Mesendoderm (in vitro differentiated cells): ENCODE measurements around the gene LKAAEAR1.

Source experiments
- DNase-seq: peaks from one replicate; pipeline ENCODE4 v3.0.0; 2013
- H2AK5ac ChIP-seq: 2 replicates; pipeline ENCODE4 v1.6.1; 2013; ENCODE audit warnings: low read length, inconsistent platforms
- H2BK120ac ChIP-seq: 2 replicates; pipeline ENCODE4 v1.6.1; 2013; ENCODE audit warnings: low read depth, mild to moderate bottlenecking, low read length, moderate library complexity, mixed read lengths
- H2BK15ac ChIP-seq: replicated peaks from 2 replicates; pipeline ENCODE4 v1.6.1; 2013; ENCODE audit warnings: low read depth, mild to moderate bottlenecking, moderate library complexity
- H2BK5ac ChIP-seq: 2 replicates; pipeline ENCODE4 v1.6.1; 2013; ENCODE audit warnings: low read length, inconsistent platforms
- H3K18ac ChIP-seq: 2 replicates; pipeline ENCODE4 v1.6.1; 2013; ENCODE audit warnings: mild to moderate bottlenecking, low read length, mixed read lengths
- H3K23ac ChIP-seq: one replicate; pipeline ENCODE4 v1.6.1; 2013; ENCODE audit warnings: low read length
- H3K27ac ChIP-seq: 2 replicates; pipeline ENCODE4 v1.5.1; 2013; ENCODE audit warnings: low read depth, mild to moderate bottlenecking, inconsistent platforms, low read length, moderate library complexity
- H3K27me3 ChIP-seq: 2 replicates; pipeline ENCODE4 v1.6.1; 2013; ENCODE audit warnings: low read length, control low read depth, mild to moderate bottlenecking, inconsistent platforms; ENCODE audit not compliant: insufficient read depth, poor library complexity
- H3K36me3 ChIP-seq: 2 replicates; pipeline ENCODE4 v1.6.1; 2013; ENCODE audit warnings: low read length, inconsistent platforms; ENCODE audit not compliant: control insufficient read depth, insufficient read depth
- H3K4ac ChIP-seq: one replicate; pipeline ENCODE4 v1.6.1; 2013; ENCODE audit warnings: low read depth, mild to moderate bottlenecking, low read length, moderate library complexity
- H3K4me1 ChIP-seq: 2 replicates; pipeline ENCODE4 v1.6.1; 2013; ENCODE audit warnings: low read depth, low read length, inconsistent platforms; ENCODE audit not compliant: control insufficient read depth
- H3K4me2 ChIP-seq: 2 replicates; pipeline ENCODE4 v1.6.1; 2013; ENCODE audit warnings: low read length
- H3K4me3 ChIP-seq: 2 replicates; pipeline ENCODE4 v1.5.1; 2013; ENCODE audit warnings: mild to moderate bottlenecking, low read length
- H3K56ac ChIP-seq: one replicate; pipeline ENCODE4 v1.6.1; 2013; ENCODE audit warnings: low read length
- H3K79me1 ChIP-seq: 2 replicates; pipeline ENCODE4 v1.6.1; 2013; ENCODE audit warnings: low read length, inconsistent platforms
- H3K79me2 ChIP-seq: 2 replicates; pipeline ENCODE4 v1.6.1; 2013; ENCODE audit warnings: mild to moderate bottlenecking, low read length; ENCODE audit not compliant: control insufficient read depth, insufficient read depth
- H3K9ac ChIP-seq: 2 replicates; pipeline ENCODE4 v1.6.1; 2013; ENCODE audit warnings: low read length, inconsistent platforms
- H4K5ac ChIP-seq: one replicate; pipeline ENCODE4 v1.6.1; 2013; ENCODE audit warnings: low read length
- H4K8ac ChIP-seq: one replicate; pipeline ENCODE4 v1.6.1; 2013; ENCODE audit warnings: low read depth, mild to moderate bottlenecking, control low read depth, low read length, moderate library complexity
- WGBS: extraction: QIAGEN DNeasy Blood & Tissue Kit; methylation state at CpG from one replicate; pipeline ENCODE4 v1.1.7; 2013; ENCODE audit warnings: low lambda C conversion rate, missing lambda C conversion rate; ENCODE audit not compliant: insufficient coverage; ENCODE audit errors: extremely low coverage; 5-methylcytosine and 5-hydroxymethylcytosine counted together

The LKAAEAR1 gene

GRCh38 chr20:64076061-64076997 is 7.9 kb downstream of the LKAAEAR1 start:
- Histone ChIP-seq H3K4me3 (no peak overlapping the region), H4K5ac (no peak overlapping the region), H3K4ac (no peak overlapping the region), H4K8ac (no peak overlapping the region), H3K56ac (no peak overlapping the region), H3K4me1 (no peaks in the 10 kb centered on the region), H3K36me3 (no peaks in the 10 kb centered on the region), H2BK120ac (no peak overlapping the region), H3K27ac (no peak overlapping the region), H3K79me2 (no peaks in the 10 kb centered on the region), H3K4me2 (no peak overlapping the region), H3K9ac (no peak overlapping the region), H3K79me1 (no peaks in the 10 kb centered on the region), H2AK5ac (no peak overlapping the region), H3K27me3 (no peaks in the 10 kb centered on the region), H3K23ac (no peak overlapping the region), H3K18ac (no peak overlapping the region), H2BK5ac (no peak overlapping the region), H2BK15ac (no peak overlapping the region)
- WGBS, result no CpG with 5 or more reads among the region's 22 CpGs
- DNase-seq, result no peak

- H3K27me3 ChIP-seq, result no peaks in the 10 kb centered on the region
- no peak overlapping the region for H3K56ac ChIP-seq
- H3K79me2 ChIP-seq, result no peaks in the 10 kb centered on the region
- no peak overlapping the region for H4K5ac ChIP-seq
- no peak overlapping the region for H2BK15ac ChIP-seq
- no peak overlapping the region for H3K4me2 ChIP-seq
- no peaks in the 10 kb centered on the region for H3K4me1 ChIP-seq
- H2BK5ac ChIP-seq, result no peak overlapping the region
- H3K18ac ChIP-seq, result no peak overlapping the region
- no peak overlapping the region for H2BK120ac ChIP-seq
- no peak overlapping the region for H3K4me3 ChIP-seq
- no peak overlapping the region for H3K27ac ChIP-seq
- H3K9ac ChIP-seq, result no peak overlapping the region
- H3K23ac ChIP-seq, result no peak overlapping the region
- H2AK5ac ChIP-seq, result no peak overlapping the region
- no peak overlapping the region for H4K8ac ChIP-seq
- H3K36me3 ChIP-seq, result no peaks in the 10 kb centered on the region
- DNase-seq, result no peak
- WGBS, result no CpG with 5 or more reads among the region's 12 CpGs
- no peaks in the 10 kb centered on the region for H3K79me1 ChIP-seq
- H3K4ac ChIP-seq, result no peak overlapping the region
These were observed 8.6 kb downstream of the LKAAEAR1 start for GRCh38 chr20:64075556-64075955.

- Histone ChIP-seq H2BK15ac (no peak overlapping the region), H3K27ac (no peak overlapping the region), H4K5ac (no peak overlapping the region), H3K79me1 (no peaks in the 10 kb centered on the region), H3K4me2 (no peak overlapping the region), H3K36me3 (no peaks in the 10 kb centered on the region), H3K4me3 (no peak overlapping the region), H2BK120ac (no peak overlapping the region), H3K56ac (no peak overlapping the region), H3K79me2 (no peaks in the 10 kb centered on the region), H2AK5ac (no peak overlapping the region), H3K9ac (no peak overlapping the region), H3K27me3 (no peaks in the 10 kb centered on the region), H3K23ac (no peak overlapping the region), H3K18ac (no peak overlapping the region), H2BK5ac (no peak overlapping the region), H3K4me1 (no peaks in the 10 kb centered on the region), H4K8ac (no peak overlapping the region), H3K4ac (no peak overlapping the region)
- WGBS, result no CpG with 5 or more reads among the region's 8 CpGs
- no peak for DNase-seq
These were observed 9.2 kb downstream of the LKAAEAR1 start for GRCh38 chr20:64074963-64075362.

- H2BK5ac ChIP-seq, result no peak overlapping the region
- no peak overlapping the region for H2BK120ac ChIP-seq
- no peak overlapping the region for H3K4me2 ChIP-seq
- H3K27ac ChIP-seq, result no peak overlapping the region
- H4K5ac ChIP-seq, result no peak overlapping the region
- no peaks in the 10 kb centered on the region for H3K79me1 ChIP-seq
- no peak overlapping the region for H3K18ac ChIP-seq
- no peak overlapping the region for H4K8ac ChIP-seq
- no peak overlapping the region for H3K56ac ChIP-seq
- H3K4me3 ChIP-seq, result no peak overlapping the region
- H3K79me2 ChIP-seq, result no peaks in the 10 kb centered on the region
- no peak overlapping the region for H3K9ac ChIP-seq
- H3K4ac ChIP-seq, result no peak overlapping the region
- no peak for DNase-seq
- H2AK5ac ChIP-seq, result no peak overlapping the region
- no peaks in the 10 kb centered on the region for H3K36me3 ChIP-seq
- no CpG with 5 or more reads among the region's 28 CpGs for WGBS
- no peak overlapping the region for H3K23ac ChIP-seq
- no peaks in the 10 kb centered on the region for H3K27me3 ChIP-seq
- no peak overlapping the region for H2BK15ac ChIP-seq
- H3K4me1 ChIP-seq, result no peaks in the 10 kb centered on the region
These were observed 9.9 kb downstream of the LKAAEAR1 start for GRCh38 chr20:64074184-64074789.

GRCh38 chr20:64073476-64074183 is 10.6 kb downstream of the LKAAEAR1 start:
- Histone ChIP-seq H3K56ac (no peak overlapping the region), H3K27me3 (no peaks in the 10 kb centered on the region), H3K18ac (no peak overlapping the region), H4K5ac (no peak overlapping the region), H2BK120ac (no peak overlapping the region), H3K9ac (no peak overlapping the region), H3K4me2 (no peak overlapping the region), H3K27ac (no peak overlapping the region), H3K23ac (no peak overlapping the region), H3K4ac (no peak overlapping the region), H2BK15ac (no peak overlapping the region), H2BK5ac (no peak overlapping the region), H3K4me3 (no peak overlapping the region), H4K8ac (no peak overlapping the region), H3K79me2 (no peaks in the 10 kb centered on the region), H3K36me3 (no peaks in the 10 kb centered on the region), H3K4me1 (no peaks in the 10 kb centered on the region), H3K79me1 (no peaks in the 10 kb centered on the region), H2AK5ac (no peak overlapping the region)
- no peak for DNase-seq
- no CpG with 5 or more reads among the region's 37 CpGs for WGBS
